ENCODE measurements around the gene GJC1.

DNA sequence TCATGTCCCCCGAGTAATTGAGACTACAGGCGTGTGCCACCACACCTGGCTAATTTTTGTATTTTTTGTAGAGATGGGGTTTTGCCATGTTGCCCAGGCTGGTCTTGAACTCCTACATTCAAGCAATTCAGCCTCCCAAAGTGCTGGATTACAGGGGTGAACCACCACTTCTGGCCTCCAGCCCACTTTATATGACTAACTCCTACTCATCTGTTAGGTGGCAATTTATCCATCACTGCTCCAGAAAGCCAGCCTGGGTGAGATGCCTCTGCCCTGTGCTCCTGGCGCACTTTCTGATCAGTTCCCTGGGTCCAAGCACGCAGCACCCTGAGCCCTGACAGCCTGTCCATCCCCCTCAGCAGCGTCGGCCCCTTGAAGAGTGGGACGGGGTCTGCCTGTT is 41.9 kb downstream of the GJC1 start:
- TF ChIP-seq EZH2 (IDR thresholded peaks at IDR 0.05; ENCODE audit: borderline replicate concordance, low read depth, low read length, poor library complexity, severe bottlenecking) (no peak), CTCF (conservative IDR thresholded peaks at IDR 0.05; ENCODE audit: low read depth, low read length) (no peak)
